Stimulated activated CD8-positive, alpha-beta memory T cell treated with anti-CD3 and anti-CD28 coated beads, Interleukin-7, amount 100 ng/mL, for 48 hours (primary cell): Measurements from ENCODE around the gene LIN28A.
"Not testable (repeated sequence)": the region's sequence is repeated elsewhere in the genome, so short reads cannot be mapped to it uniquely, and the experiment has no call there.

Source experiments
- DNase-seq, 2 donors: peaks; one replicate each; pipeline ENCODE4 v3.0.0-alpha.2; 2020; ENCODE audit warnings: low read depth in 1 of 2; ENCODE audit errors: extremely low read depth in 1 of 2

LIN28A gene

GRCh38 chr1:26385063-26385462, 25.6 kb upstream of the LIN28A start:
- DNase-seq: not testable (repeated sequence)

DNA sequence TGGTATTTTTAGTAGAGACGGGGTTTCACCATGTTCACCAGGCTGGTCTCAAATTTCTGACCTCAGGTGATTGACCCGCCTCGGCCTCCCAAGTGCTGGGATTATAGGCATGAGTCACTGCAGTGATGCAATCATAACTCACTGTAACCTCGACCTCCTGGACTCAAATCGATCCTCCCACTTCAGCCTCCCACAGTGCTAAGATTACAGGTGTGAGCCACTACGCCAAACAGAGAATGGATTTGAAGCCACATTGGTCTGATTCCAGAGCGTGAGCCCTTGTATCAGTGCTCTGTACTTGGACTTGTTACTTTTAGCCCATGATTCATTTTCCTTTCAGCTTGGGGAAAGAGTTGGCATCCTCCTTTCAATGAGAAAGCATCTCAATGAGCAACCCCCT, 23.2 kb upstream of the LIN28A start:
- no peak for DNase-seq

- no peak for DNase-seq
Measured at GRCh38 chr1:26388791-26389445, 21.7 kb upstream of the LIN28A start.

DNA sequence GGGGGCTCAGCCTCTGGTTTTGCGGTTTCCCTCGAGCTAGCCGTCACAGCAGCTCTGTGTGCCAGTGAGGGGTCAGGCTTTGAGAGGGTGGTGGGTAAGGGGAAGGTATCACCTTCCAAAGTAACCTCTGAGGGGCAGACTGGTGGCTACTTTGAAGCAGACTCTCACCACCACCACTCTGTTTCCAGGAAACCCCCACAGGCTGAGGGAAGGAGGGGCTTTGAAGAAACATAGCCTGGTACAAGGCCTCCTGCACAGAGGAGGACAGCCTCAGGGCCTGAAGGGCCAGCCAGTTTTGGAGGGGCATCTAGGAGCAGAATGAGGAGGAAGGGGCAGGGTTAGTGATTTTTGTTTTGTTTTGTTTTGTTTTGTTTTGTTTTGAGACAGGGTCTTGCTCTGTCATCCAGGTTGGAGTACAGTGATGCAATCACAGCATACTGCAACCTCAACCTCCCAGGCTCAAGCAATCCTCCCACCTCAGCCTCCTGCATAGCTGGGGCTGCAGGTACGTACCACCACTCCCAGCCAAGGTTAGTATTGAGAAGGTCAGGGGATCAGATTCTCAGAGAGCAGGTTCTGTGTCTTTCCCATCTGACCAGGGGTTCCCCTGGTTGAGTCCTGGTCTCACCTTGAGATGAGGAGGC, 20.9 kb upstream of the LIN28A start:
- DNase-seq: no peak

GRCh38 chr1:26391450-26391849, 19.2 kb upstream of the LIN28A start:
- DNase-seq: no peak

DNA sequence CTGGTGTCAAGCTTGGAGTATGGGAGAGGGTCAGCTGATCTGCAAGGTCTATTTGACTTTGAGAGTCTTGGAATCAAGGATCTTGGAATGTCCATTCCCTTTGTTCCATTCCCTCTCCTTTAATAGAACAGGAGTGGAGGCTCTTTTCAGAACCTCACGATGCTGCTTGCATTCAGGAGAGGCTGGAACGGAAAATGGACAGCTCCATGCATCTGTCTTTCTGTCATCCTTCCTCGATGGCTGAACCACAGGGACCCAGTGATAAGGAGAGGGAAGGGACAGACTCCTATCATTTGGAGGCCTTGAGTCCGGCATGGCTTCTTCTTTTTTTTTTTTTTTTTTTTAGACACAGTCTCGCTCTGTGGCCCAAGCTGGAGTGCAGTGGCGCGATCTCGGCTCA, 14.9 kb upstream of the LIN28A start:
- no peak for DNase-seq

DNA sequence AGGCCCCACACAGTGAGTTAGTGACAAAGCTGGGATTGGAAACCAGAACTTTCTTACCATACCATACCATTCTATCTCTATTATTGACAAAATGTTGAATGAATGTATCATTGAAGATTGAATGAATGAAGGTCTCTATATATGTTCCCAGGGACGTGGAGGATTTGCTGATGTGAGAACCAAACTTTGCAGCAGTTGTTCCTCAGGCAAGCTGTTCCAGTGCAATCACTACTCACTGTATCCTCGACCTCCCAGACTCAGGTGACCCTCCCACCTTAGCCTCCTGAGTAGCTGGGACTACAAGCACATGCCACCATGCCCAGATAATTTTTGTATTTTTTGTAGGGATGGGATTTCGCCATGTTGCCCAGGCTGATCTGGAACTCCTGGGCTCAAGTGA, 11.6 kb upstream of the LIN28A start:
- DNase-seq: no peak

GRCh38 chr1:26401891-26402290, 8.7 kb upstream of the LIN28A start:
- no peak for DNase-seq

DNA sequence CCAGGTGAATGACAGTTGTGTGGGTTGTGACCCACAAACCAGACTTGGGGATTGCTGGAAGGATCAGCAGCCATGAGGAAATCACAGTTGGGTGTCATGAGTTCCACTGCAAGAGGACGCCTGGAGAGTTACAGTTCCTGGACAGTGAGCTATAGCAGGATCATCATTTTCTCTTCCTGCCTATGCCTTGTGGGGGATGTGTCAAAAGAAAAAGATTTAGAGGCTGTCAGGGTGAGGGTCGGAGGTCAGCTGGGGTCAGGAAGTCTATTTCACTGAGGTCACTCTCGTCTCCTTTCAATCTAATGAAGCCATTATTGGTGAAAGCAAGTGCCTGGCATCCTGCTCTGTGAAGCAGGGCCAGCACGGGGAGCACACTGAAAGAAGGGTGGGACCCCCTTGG, 7.0 kb upstream of the LIN28A start:
- DNase-seq: no peak

DNA sequence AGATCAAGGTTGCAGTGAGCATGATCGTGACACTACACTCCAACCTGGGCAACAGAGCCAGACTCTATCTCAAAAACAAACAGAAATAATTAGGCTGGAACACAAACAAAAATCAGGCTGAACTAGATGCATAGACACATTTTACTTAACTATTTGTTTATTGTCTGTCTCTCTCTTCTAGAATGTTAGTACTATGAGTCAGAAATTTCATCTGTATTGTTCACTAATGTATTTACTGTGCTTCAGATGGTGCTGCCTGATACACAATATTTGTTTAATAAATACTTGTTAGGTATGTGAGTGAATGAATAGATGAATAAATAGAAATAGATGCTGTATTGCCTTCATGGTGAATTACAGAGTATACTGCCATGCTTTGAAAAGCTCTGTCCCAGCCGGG, 6.0 kb upstream of the LIN28A start:
- DNase-seq: no peak

- DNase-seq: no peak
Measured at GRCh38 chr1:26405281-26405915, 5.2 kb upstream of the LIN28A start.

DNA sequence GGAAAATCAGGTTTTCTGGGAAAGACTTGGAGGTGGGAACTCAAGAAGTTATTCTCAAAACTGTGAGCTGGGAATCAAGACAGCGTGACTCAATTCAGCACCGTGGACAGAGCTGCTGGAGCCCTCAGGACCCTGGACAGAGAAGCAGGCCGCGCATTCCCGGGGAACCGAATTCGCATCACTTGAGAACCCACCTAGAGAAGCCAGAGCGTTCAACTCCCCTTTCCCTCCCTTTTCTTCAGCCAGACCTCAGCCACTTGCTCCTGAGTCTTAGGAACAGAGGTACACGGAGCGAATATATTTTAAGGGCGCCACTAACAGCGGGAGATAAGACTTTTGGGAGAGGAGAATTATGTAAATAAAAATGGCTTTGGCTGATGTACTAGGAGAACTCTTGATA, 2.0 kb upstream of the LIN28A start:
- DNase-seq: no peak

GRCh38 chr1:26409191-26409807, 1.3 kb upstream of the LIN28A start:
- no peak for DNase-seq

GRCh38 chr1:26411624-26412074, 1.0 kb downstream of the LIN28A start:
- no peak for DNase-seq

- no peak for DNase-seq
Measured at GRCh38 chr1:26412180-26412840, 1.7 kb downstream of the LIN28A start.

DNA sequence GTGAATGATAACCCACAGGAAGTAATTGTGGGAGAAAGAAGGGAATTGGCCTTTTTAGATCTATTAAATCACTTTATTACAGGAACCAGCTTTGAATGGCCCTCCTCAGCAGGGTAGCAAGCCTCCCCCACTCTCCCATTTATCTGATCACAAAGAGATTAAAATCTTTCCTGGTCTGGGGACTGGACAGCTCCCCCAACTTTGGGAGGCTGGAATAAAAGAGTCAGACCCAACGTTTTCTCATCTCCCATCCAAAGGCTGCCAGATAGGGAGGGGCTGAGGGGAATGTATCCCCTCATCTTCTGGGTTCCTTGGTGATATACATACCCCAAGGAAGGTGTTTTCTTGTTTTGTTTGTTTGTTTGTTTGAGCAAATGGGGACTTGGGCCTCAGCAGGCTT, 2.4 kb downstream of the LIN28A start:
- no peak for DNase-seq

GRCh38 chr1:26417111-26417759, 6.6 kb downstream of the LIN28A start:
- DNase-seq: peak; percentile 59 to 76

GRCh38 chr1:26418865-26419349, 8.3 kb downstream of the LIN28A start:
- DNase-seq: no peak

GRCh38 chr1:26419494-26419893, 8.9 kb downstream of the LIN28A start:
- no peak for DNase-seq

GRCh38 chr1:26429721-26430120, 19.1 kb downstream of the LIN28A start:
- no peak for DNase-seq
